PC-9 (cell line): ENCODE measurements around the gene ZNF662. TPM values are rescaled to one million over a fixed set of nuclear protein-coding genes. Genes with fewer than 3 reads are reported as not detected.
"Not testable (repeated sequence)": the region's sequence is repeated elsewhere in the genome, so short reads cannot be mapped to it uniquely, and the experiment has no call there.

Experiments used
- BruUV-seq: library from RNA; stranded (reverse); fragments of 400-500 nt; replicated peaks from 2 replicates; lab custom pipeline; 2021; lab: Mats Ljungman, UMichigan
- CTCF ChIA-PET: fragments of 300-600 bp; sonication (Branson Sonifier 250); formaldehyde crosslinking; loops from one replicate; lab custom pipeline; 2022; ENCODE audit warnings: antibody characterized with exemption; lab: Charles Lee
- POLR2A ChIA-PET: fragments of 300-600 bp; sonication (Branson Sonifier 250); formaldehyde crosslinking; loops from one replicate; lab custom pipeline; 2022; ENCODE audit warnings: antibody characterized with exemption; ENCODE audit not compliant: unreplicated experiment; lab: Charles Lee
- DNase-seq, 2 experiments: peaks; one replicate each; pipeline versions ENCODE4 v3.0.0 to v3.0.0-alpha.2; 2015 to 2022; ENCODE audit warnings: mixed read lengths in 1 of 2
- H2AFZ ChIP-seq: fragments of 200-600 bp; sonication (generic); 2 replicates; pipeline ENCODE4 v1.8.1; 2017; ENCODE audit warnings: antibody characterized with exemption
- H3F3A ChIP-seq: fragments of 200-600 bp; sonication (generic); 2 replicates; pipeline ENCODE4 v1.8.1; 2017; ENCODE audit warnings: antibody characterized with exemption, mild to moderate bottlenecking, low read depth; ENCODE audit not compliant: insufficient read depth
- H3K27ac ChIP-seq: fragments of 200-600 bp; sonication (generic); 2 replicates; pipeline ENCODE4 v1.6.1; 2016; ENCODE audit warnings: mixed run types
- H3K27me3 ChIP-seq: fragments of 200-600 bp; sonication (generic); 2 replicates; pipeline ENCODE4 v1.6.1; 2016; ENCODE audit warnings: low read depth, mixed run types; ENCODE audit not compliant: insufficient read depth
- H3K36me3 ChIP-seq: fragments of 200-600 bp; sonication (generic); 2 replicates; pipeline ENCODE4 v1.6.1; 2016; ENCODE audit warnings: low read depth, mixed run types
- H3K4me1 ChIP-seq: fragments of 200-600 bp; sonication (generic); replicated peaks from 2 replicates; pipeline ENCODE4 v1.6.1; 2016; ENCODE audit warnings: mixed run types; ENCODE audit not compliant: insufficient read depth
- H3K4me2 ChIP-seq: fragments of 200-600 bp; sonication (generic); 2 replicates; pipeline ENCODE4 v1.6.1; 2017; ENCODE audit warnings: mixed run types
- H3K4me3 ChIP-seq: fragments of 200-600 bp; sonication (generic); 2 replicates; pipeline ENCODE4 v1.6.1; 2016; ENCODE audit warnings: mixed run types
- H3K79me2 ChIP-seq: fragments of 200-600 bp; sonication (generic); 2 replicates; pipeline ENCODE4 v1.6.1; 2017; ENCODE audit warnings: low read depth, mixed run types
- H3K9me2 ChIP-seq: fragments of 200-600 bp; sonication (generic); 2 replicates; pipeline ENCODE4 v1.8.1; 2017; ENCODE audit warnings: mild to moderate bottlenecking; ENCODE audit not compliant: insufficient read depth
- H3K9me3 ChIP-seq: fragments of 200-600 bp; sonication (generic); 2 replicates; pipeline ENCODE4 v1.8.1; 2016; ENCODE audit warnings: low read depth; ENCODE audit not compliant: insufficient read depth
- H4K20me1 ChIP-seq: fragments of 200-600 bp; sonication (generic); 2 replicates; pipeline ENCODE4 v1.8.1; 2017; ENCODE audit not compliant: insufficient read depth
- EZH2 ChIP-seq: fragments of 200-600 bp; sonication (generic); IDR thresholded peaks from 2 replicates; pipeline ENCODE4 v1.8.0; 2017; ENCODE audit warnings: antibody characterized with exemption, low read depth
- intact Hi-C: fragments of 100-400 bp; cut with micrococcal nuclease; formaldehyde crosslinking; loops from one replicate; pipeline ENCODE4 v1.10.0; 2022; ENCODE audit not compliant: unreplicated experiment
- total RNA-seq: library from RNA; stranded (reverse); gene quantifications from 2 replicates; pipeline ENCODE4 v1.2.3, GENCODE V29; 2021
- TF ChIP-seq, protein P1 (sequence below): fragments of 200-600 bp; sonication (generic); conservative IDR thresholded peaks from 2 replicates; pipeline ENCODE4 v1.6.1; 2017; ENCODE audit warnings: mixed run types, antibody characterized with exemption, mild to moderate bottlenecking, moderate library complexity

The ZNF662 gene
- total RNA-seq, 1 experiment from 2014 or later = 9.2 TPM

DNA sequence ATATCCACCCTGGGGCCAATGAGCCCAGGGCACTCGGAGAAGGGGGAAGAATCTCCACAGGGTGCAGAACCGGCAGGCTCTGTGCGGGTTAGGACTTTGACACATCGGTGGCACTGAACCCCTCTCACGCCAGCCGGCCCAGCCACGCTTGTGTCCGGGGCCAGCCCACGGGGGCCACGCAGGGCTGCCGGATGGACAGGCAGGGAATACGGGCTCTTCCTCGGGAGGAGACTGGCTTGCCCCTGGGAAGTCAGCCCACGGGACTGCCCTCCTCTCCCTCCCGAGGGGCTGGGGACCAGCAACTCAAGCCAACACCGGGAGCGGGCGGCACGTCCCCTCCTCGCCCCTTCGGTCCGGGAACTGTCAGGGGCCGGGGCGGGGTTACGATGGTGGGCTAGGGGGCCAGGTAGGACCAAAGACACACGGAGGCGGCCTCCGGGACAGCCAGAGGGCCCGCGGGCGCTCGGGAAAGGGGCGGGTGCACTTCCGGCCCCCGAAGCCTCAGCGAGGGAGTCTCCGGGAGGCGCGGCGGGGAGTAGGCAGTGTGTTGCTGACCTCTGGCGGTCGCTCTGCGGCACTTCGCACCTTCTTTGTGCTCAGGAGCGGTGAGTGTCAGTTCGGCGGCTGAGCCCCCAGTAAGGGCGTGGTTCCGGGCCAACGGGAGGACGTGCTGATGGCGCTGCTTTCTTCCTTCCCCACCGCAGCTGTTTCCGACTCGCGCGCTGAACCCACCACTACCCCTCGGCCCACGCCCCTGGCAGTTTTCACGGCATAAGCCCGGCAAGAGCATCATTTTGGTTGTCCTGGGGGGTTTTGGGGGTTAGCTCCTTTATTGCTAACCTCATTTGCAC lies 25.1 kb upstream of the ZNF662 start:
- no peak for TF ChIP-seq EZH2
- TF ChIP-seq, protein P1, sequence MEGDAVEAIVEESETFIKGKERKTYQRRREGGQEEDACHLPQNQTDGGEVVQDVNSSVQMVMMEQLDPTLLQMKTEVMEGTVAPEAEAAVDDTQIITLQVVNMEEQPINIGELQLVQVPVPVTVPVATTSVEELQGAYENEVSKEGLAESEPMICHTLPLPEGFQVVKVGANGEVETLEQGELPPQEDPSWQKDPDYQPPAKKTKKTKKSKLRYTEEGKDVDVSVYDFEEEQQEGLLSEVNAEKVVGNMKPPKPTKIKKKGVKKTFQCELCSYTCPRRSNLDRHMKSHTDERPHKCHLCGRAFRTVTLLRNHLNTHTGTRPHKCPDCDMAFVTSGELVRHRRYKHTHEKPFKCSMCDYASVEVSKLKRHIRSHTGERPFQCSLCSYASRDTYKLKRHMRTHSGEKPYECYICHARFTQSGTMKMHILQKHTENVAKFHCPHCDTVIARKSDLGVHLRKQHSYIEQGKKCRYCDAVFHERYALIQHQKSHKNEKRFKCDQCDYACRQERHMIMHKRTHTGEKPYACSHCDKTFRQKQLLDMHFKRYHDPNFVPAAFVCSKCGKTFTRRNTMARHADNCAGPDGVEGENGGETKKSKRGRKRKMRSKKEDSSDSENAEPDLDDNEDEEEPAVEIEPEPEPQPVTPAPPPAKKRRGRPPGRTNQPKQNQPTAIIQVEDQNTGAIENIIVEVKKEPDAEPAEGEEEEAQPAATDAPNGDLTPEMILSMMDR = peak; percentile 75
- DNase-seq = peak; percentile 47 to 69
- POLR2A ChIA-PET = no interaction called here

DNA sequence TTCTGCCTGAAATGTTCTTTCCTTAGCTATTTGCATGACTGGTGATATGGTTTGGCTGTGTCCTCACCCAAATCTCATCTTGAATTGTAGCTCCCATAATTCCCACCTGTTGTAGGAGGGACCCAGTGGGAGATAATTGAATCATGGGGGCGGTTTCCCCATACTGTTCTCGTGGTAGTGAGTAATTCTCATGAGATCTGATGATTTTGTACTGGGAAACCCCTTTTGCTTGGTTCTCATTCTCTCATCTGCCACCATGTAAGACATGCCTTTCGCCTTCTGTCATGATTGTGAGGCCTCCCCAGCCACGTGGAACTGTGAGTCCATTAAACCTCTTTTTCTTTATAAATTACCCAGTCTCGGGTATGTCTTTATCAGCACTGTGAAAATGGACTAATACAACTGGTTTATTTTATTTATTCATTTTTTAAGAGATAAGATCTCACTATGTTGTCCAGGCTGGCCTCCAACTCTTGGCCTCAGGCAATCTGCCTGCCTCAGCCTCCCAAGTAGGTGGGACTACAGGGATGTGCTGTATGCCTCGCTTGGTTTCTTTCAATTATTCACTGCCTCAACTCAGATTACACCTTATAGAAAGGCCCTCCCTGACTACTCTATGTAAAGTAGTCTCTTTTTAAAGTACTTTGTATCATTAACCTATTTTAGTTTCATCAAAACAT lies 22.6 kb upstream of the ZNF662 start:
- intact Hi-C loops = loop anchor here (5.0 kb wide), 2 partner anchors 51 to 651 kb away; no protein-coding TSS in a partner anchor
- BruUV-seq, DNase-seq: not testable (repeated sequence)

More for the DNA sequence above, 25.1 kb upstream of the ZNF662 start:
- H3K4me3 ChIP-seq = peak overlapping the region; percentile 32; the same call in 1 of the 2 replicates
- H4K20me1 ChIP-seq = no peaks in the 10 kb centered on the region
- H3K27me3 ChIP-seq = no peaks in the 10 kb centered on the region
- H3K4me2 ChIP-seq = peak overlapping the region; percentile 68
- no peaks in the 10 kb centered on the region for H3K36me3 ChIP-seq
- no peaks in the 10 kb centered on the region for H3K9me2 ChIP-seq
- no TSS peak for BruUV-seq
- H2AFZ ChIP-seq = 0 out of 2 replicates have a peak overlapping the region, but pooled peaks have one; percentile 48
- CTCF ChIA-PET = interaction anchor here (0.8 kb wide), 1 partner anchor 52 kb away, joined by 3 read pairs; no protein-coding TSS in a partner anchor
- H3F3A ChIP-seq = no peaks in the 10 kb centered on the region; the same call in 1 of the 2 replicates
- no peaks in the 10 kb centered on the region for H3K79me2 ChIP-seq
- H3K27ac ChIP-seq = no peak overlapping the region
- H3K9me3 ChIP-seq = no peaks in the 10 kb centered on the region
- H3K4me1 ChIP-seq = peaks cover 4% of the 10 kb centered on the region; the same call in 1 of the 2 replicates
- intact Hi-C loops = loop anchor here (1.0 to 5.0 kb wide), 3 partner anchors 49 to 649 kb away; no protein-coding TSS in a partner anchor

DNA sequence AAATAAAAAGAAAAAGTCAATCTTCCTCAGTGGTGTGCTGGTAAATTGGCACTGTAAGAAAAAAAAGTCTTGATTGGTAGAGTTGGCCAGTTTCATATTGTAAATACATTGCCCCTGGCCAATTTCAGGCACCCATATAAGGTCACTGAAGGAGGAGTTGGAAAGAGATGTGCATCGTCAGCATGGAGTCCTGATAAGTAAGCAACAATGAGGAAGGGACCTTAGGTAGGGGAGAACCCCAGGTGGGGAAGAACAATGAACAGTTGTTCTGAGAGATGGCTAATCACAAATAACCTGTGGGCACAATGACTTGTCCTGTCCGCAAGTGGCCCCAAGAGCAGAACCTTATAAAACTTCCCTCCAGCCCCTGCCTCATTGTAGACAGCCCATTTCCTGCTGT lies 21.6 kb upstream of the ZNF662 start:
- no peaks in the 10 kb centered on the region for H3K9me3 ChIP-seq
- ChIA-PET POLR2A (no interaction called here), CTCF (no interaction called here)
- TF ChIP-seq, protein P1 = no peak
- no peak for TF ChIP-seq EZH2
- peak in 1 of 2 experiments; percentile 69 for DNase-seq
- no peaks in the 10 kb centered on the region for H4K20me1 ChIP-seq
- H3K27me3 ChIP-seq = no peaks in the 10 kb centered on the region
- no peak overlapping the region for H3K4me3 ChIP-seq
- H3K9me2 ChIP-seq = no peaks in the 10 kb centered on the region
- H3K27ac ChIP-seq = no peak overlapping the region
- H3K79me2 ChIP-seq = no peaks in the 10 kb centered on the region
- intact Hi-C loops = loop anchor here (5.0 kb wide), 2 partner anchors 52 to 652 kb away; no protein-coding TSS in a partner anchor
- H3K4me1 ChIP-seq = peaks cover 4% of the 10 kb centered on the region; the same call in 1 of the 2 replicates
- no peaks in the 10 kb centered on the region for H3K36me3 ChIP-seq
- H3K4me2 ChIP-seq = no peak overlapping the region
- H2AFZ ChIP-seq = no peak overlapping the region
- no TSS peak for BruUV-seq
- no peaks in the 10 kb centered on the region; the same call in 1 of the 2 replicates for H3F3A ChIP-seq

More for the DNA sequence above, 22.6 kb upstream of the ZNF662 start:
- H3K9me2 ChIP-seq, POLR2A ChIA-PET, H4K20me1 ChIP-seq, H2AFZ ChIP-seq, H3K36me3 ChIP-seq, H3F3A ChIP-seq, CTCF ChIA-PET, H3K79me2 ChIP-seq, H3K27me3 ChIP-seq, H3K27ac ChIP-seq, H3K4me3 ChIP-seq, H3K9me3 ChIP-seq, H3K4me2 ChIP-seq, H3K4me1 ChIP-seq: not testable (repeated sequence)
